Mesenchymal stem cell (in vitro differentiated cells and primary cell): ENCODE measurements around the gene TRPM8.

Experiments used
- DNase-seq: peaks from one replicate; pipeline ENCODE4 v3.0.0-alpha.2; 2013
- H2AFZ ChIP-seq: one replicate; pipeline ENCODE4 v1.6.1; 2013; ENCODE audit warnings: low read depth, mild to moderate bottlenecking, control low read depth, inconsistent platforms, low read length, moderate library complexity
- H2AK5ac ChIP-seq: 2 replicates; pipeline ENCODE4 v1.6.1; 2013; ENCODE audit warnings: low read length, moderate library complexity, mild to moderate bottlenecking, inconsistent platforms; ENCODE audit not compliant: severe bottlenecking
- H2BK120ac ChIP-seq: one replicate; pipeline ENCODE4 v1.6.1; 2013; ENCODE audit warnings: low read depth, mild to moderate bottlenecking, inconsistent platforms, low read length, moderate library complexity
- H2BK12ac ChIP-seq, 2 experiments: one replicate each; pipeline ENCODE4 v1.6.1; 2013; ENCODE audit warnings: inconsistent platforms in 2 of 2, low read length in 2 of 2, mild to moderate bottlenecking in 2 of 2, moderate library complexity in 2 of 2, control low read depth in 1 of 2
- H2BK15ac ChIP-seq: one replicate; pipeline ENCODE4 v1.6.1; 2013; ENCODE audit warnings: mild to moderate bottlenecking, low read depth, inconsistent platforms; ENCODE audit not compliant: poor library complexity, severe bottlenecking
- H2BK5ac ChIP-seq: 2 replicates; pipeline ENCODE4 v1.6.1; 2013; ENCODE audit warnings: low read depth, mild to moderate bottlenecking, low read length, control low read depth, inconsistent platforms; ENCODE audit not compliant: poor library complexity, severe bottlenecking
- H3K14ac ChIP-seq, 2 experiments: one replicate each; pipeline ENCODE4 v1.6.1; 2013; ENCODE audit warnings: inconsistent platforms in 2 of 2, low read length in 2 of 2, control low read depth in 1 of 2, mild to moderate bottlenecking in 1 of 2, moderate library complexity in 1 of 2
- H3K18ac ChIP-seq, 2 experiments: one replicate each; pipeline ENCODE4 v1.6.1; 2013; ENCODE audit warnings: inconsistent platforms in 2 of 2, low read length in 2 of 2, control low read depth in 1 of 2, low read depth in 1 of 2, mild to moderate bottlenecking in 1 of 2
- H3K23ac ChIP-seq, 2 experiments: one replicate each; pipeline ENCODE4 v1.6.1; 2013; ENCODE audit warnings: inconsistent platforms in 2 of 2, low read length in 2 of 2, mild to moderate bottlenecking in 2 of 2, moderate library complexity in 2 of 2, control low read depth in 1 of 2
- H3K27ac ChIP-seq: 2 replicates; pipeline ENCODE4 v1.5.1; 2013; ENCODE audit warnings: mild to moderate bottlenecking, moderate library complexity, low read length, control low read depth, inconsistent platforms; ENCODE audit not compliant: poor library complexity, severe bottlenecking
- H3K27me3 ChIP-seq, 2 experiments: 2 replicates each; pipeline versions ENCODE4 v1.6.1 to v1.7.0; 2013; ENCODE audit warnings: low read length in 2 of 2, mild to moderate bottlenecking in 2 of 2, moderate library complexity in 2 of 2, control low read depth in 1 of 2, inconsistent platforms in 1 of 2; ENCODE audit not compliant: control insufficient read depth in 1 of 2, insufficient read depth in 1 of 2
- H3K36me3 ChIP-seq, 2 experiments: 2 replicates each; pipeline versions ENCODE4 v1.6.1 to v1.7.0; 2013; ENCODE audit warnings: low read length in 2 of 2, control low read depth in 1 of 2, inconsistent platforms in 1 of 2, low read depth in 1 of 2, mild to moderate bottlenecking in 1 of 2; ENCODE audit not compliant: insufficient read depth in 2 of 2, control insufficient read depth in 1 of 2
- H3K4ac ChIP-seq, 2 experiments: one replicate each; pipeline ENCODE4 v1.6.1; 2013; ENCODE audit warnings: inconsistent platforms in 2 of 2, low read length in 2 of 2, mild to moderate bottlenecking in 2 of 2, moderate library complexity in 2 of 2, control low read depth in 1 of 2, low read depth in 1 of 2
- H3K4me1 ChIP-seq: 2 replicates; pipeline ENCODE4 v1.6.1; 2013; ENCODE audit warnings: low read depth, low read length, control low read depth; ENCODE audit not compliant: control insufficient read depth, insufficient read depth
- H3K4me2 ChIP-seq: 2 replicates; pipeline ENCODE4 v1.6.1; 2013; ENCODE audit warnings: low read length, mild to moderate bottlenecking, inconsistent platforms; ENCODE audit not compliant: poor library complexity, severe bottlenecking
- H3K4me3 ChIP-seq, 2 experiments: 2 replicates each; pipeline versions ENCODE4 v1.5.1 to v1.7.0; 2013; ENCODE audit warnings: low read length in 2 of 2, mild to moderate bottlenecking in 2 of 2, control low read depth in 1 of 2, low read depth in 1 of 2; ENCODE audit not compliant: insufficient read depth in 1 of 2
- H3K79me1 ChIP-seq: replicated peaks from 2 replicates; pipeline ENCODE4 v1.6.1; 2013; ENCODE audit warnings: mild to moderate bottlenecking, control low read depth, low read length, inconsistent platforms; ENCODE audit not compliant: poor library complexity, severe bottlenecking
- H3K9ac ChIP-seq: 2 replicates; pipeline ENCODE4 v1.7.0; 2013; ENCODE audit warnings: mild to moderate bottlenecking, low read length, moderate library complexity
- H3K9me3 ChIP-seq: 2 replicates; pipeline ENCODE4 v1.7.0; 2013; ENCODE audit warnings: mild to moderate bottlenecking, low read length; ENCODE audit not compliant: control insufficient read depth
- H4K8ac ChIP-seq: one replicate; pipeline ENCODE4 v1.6.1; 2013; ENCODE audit warnings: inconsistent platforms, mild to moderate bottlenecking, low read length, moderate library complexity
- H4K91ac ChIP-seq: one replicate; pipeline ENCODE4 v1.6.1; 2013; ENCODE audit warnings: mild to moderate bottlenecking, low read length, inconsistent platforms
- WGBS: methylation state at CpG from one replicate; pipeline ENCODE4 v1.1.7; 2013; ENCODE audit warnings: mixed read lengths; 5-methylcytosine and 5-hydroxymethylcytosine counted together

Gene TRPM8

DNA sequence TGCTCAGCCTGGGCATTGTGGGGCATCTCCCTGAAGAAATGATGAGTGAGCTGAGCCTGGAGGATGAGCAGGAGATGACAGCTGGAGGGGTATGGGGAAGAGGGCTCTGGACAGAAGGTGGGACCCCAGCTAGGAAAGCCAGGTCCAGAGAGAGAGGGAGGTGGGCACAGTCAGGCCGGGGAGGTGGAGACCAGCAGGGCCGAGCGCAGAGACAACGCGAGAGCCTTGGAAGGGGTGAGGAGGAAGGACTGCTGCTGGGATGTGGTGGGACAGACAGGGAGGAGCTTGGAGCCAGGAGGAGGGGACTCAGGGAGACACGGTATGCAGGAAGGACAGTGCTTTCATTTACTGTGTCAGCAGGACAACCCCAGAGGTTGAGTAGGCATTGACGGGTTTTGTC is 8.2 kb downstream of the TRPM8 start:
- no peaks in the 10 kb centered on the region for H3K9me3 ChIP-seq
- H3K36me3 ChIP-seq, result no peaks in the 10 kb centered on the region
- no peak overlapping the region for H2BK5ac ChIP-seq
- H3K14ac ChIP-seq, result no peak overlapping the region
- no peak overlapping the region for H4K8ac ChIP-seq
- no peak overlapping the region for H2AK5ac ChIP-seq
- WGBS, result 84% methylated on average over 7 of the region's 7 CpGs
- peaks cover 4% of the 10 kb centered on the region for H3K4me1 ChIP-seq
- H3K9ac ChIP-seq, result no peak overlapping the region
- H3K23ac ChIP-seq, result no peak overlapping the region
- no peaks in the 10 kb centered on the region for H3K79me1 ChIP-seq
- H3K4ac ChIP-seq, result no peak overlapping the region
- H3K4me2 ChIP-seq, result no peak overlapping the region
- H3K27me3 ChIP-seq, result peaks cover 40 to 49% of the 10 kb centered on the region in 2 experiments
- H3K27ac ChIP-seq, result no peak overlapping the region
- H2BK120ac ChIP-seq, result no peak overlapping the region
- no peak overlapping the region for H2BK12ac ChIP-seq
- H4K91ac ChIP-seq, result no peak overlapping the region
- H3K4me3 ChIP-seq, result no peak overlapping the region
- H2BK15ac ChIP-seq, result no peak overlapping the region
- no peak overlapping the region for H2AFZ ChIP-seq
- no peak for DNase-seq
- H3K18ac ChIP-seq, result no peak overlapping the region

DNA sequence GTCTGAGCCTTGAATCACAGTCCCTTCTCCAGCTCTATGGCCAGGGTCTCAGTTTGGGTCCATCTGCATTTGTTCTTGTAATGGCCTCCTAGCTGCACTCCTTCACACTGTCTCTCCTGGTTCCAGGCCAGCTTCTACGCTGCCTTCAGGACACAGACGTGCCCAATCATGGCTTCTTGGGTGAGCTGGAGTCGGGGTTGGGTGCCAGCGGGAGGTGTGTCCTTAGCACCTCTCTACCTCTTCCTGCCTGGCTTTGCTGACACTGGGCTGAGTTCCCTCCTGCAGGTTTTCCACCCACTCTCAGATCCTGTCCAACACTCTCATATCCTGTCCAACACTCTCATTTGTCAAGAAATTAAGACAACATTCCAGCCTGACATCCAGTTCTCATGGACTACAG is 9.6 kb downstream of the TRPM8 start:
- no peaks in the 10 kb centered on the region for H3K79me1 ChIP-seq
- 74% methylated on average over 4 of the region's 4 CpGs for WGBS
- no peak overlapping the region for H3K23ac ChIP-seq
- H3K14ac ChIP-seq, result no peak overlapping the region
- H3K4me1 ChIP-seq, result peaks cover 4% of the 10 kb centered on the region
- no peak overlapping the region for H2BK5ac ChIP-seq
- no peaks in the 10 kb centered on the region for H3K9me3 ChIP-seq
- H3K4me3 ChIP-seq, result no peak overlapping the region
- no peak overlapping the region for H2BK15ac ChIP-seq
- H2AFZ ChIP-seq, result no peak overlapping the region
- no peak overlapping the region for H4K91ac ChIP-seq
- H3K4me2 ChIP-seq, result no peak overlapping the region
- H2BK120ac ChIP-seq, result no peak overlapping the region
- H3K36me3 ChIP-seq, result no peaks in the 10 kb centered on the region
- H2AK5ac ChIP-seq, result no peak overlapping the region
- no peak overlapping the region for H3K9ac ChIP-seq
- no peak overlapping the region for H3K27ac ChIP-seq
- H3K27me3 ChIP-seq, result peaks cover 40 to 60% of the 10 kb centered on the region in 2 experiments
- H3K18ac ChIP-seq, result no peak overlapping the region
- no peak overlapping the region for H2BK12ac ChIP-seq
- H4K8ac ChIP-seq, result no peak overlapping the region
- no peak for DNase-seq
- no peak overlapping the region for H3K4ac ChIP-seq

DNA sequence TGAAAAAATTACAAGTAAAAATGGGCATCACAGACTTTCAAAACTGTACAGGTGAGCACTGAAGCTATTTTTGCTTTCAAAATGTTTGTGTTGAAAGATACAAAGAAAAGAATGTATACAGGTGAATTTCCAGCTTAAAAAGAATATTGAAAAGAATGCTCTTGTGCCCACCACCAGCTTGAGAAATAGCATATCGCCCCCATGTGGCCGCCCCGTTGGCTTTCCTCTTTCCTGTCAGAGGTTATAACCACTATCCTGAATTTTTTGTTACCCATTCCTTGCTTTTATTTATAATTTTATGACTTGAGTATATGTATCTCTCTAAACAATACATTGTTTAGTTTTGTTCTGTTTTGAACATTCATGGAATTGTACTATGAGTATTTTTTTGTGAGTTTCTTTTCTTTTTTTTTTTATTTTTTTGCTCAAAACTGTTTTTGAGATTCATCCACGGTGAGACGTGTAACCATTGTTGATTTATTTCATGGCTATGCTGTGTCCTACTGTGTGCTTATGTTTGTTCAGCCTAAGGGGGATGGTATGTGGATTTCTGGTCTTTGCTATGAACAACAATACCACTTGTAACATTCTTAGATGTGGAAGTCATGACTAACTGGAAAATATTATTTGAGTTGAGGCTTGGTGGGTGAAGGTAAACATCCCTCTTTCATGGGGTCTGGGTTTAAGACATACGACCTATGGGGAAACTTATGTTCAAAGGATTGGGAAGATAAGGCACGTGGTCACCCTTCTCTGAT is 11.6 kb downstream of the TRPM8 start:
- Histone ChIP-seq H3K36me3 (no peaks in the 10 kb centered on the region), H3K27ac (no peak overlapping the region), H3K14ac (no peak overlapping the region), H2BK15ac (no peak overlapping the region), H3K27me3 (peaks cover 46 to 70% of the 10 kb centered on the region in 2 experiments), H3K79me1 (no peaks in the 10 kb centered on the region), H3K9ac (no peak overlapping the region), H4K8ac (no peak overlapping the region), H3K18ac (no peak overlapping the region), H3K4me3 (no peak overlapping the region), H2BK5ac (no peak overlapping the region), H2AFZ (no peak overlapping the region), H4K91ac (no peak overlapping the region), H2BK120ac (no peak overlapping the region), H3K4ac (no peak overlapping the region), H3K4me1 (peaks cover 4% of the 10 kb centered on the region), H3K4me2 (no peak overlapping the region), H2AK5ac (no peak overlapping the region), H3K23ac (no peak overlapping the region), H2BK12ac (no peak overlapping the region), H3K9me3 (no peaks in the 10 kb centered on the region)
- DNase-seq, result peak; percentile 4
- 28% methylated on average over 7 of the region's 7 CpGs for WGBS

DNA sequence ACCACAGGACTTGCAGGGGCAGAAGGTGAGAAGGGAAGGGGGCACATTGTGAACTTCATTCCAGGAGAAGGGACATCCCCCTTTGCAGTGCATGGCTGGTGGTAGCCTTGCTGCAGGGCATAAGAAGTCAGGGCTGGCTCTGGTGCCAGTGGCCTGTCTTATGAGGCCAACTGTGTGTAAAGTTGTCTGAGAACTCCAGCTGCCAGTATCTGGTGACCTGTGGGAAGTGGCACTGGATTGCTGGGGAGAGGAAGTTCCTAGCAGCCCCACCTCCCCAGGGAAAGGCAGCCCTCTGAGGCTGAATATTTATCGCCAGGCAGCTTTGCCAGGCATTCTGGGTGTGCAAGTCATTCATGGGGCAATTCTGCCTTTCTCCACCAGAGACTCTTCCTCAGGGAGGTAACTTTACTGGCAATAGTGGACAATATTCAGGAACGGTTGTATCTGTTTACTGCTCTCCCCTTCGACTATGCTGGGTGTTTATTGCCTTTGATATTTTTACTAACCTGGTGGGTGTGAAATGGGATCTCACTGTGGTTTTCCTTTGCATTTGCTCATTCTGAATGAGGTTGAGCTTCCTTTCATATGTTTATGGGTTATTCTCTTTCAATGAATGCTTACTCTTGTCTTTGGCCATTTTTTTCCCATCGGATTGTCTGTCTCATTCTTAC is 12.3 kb downstream of the TRPM8 start:
- no peak overlapping the region for H3K4me2 ChIP-seq
- no peak overlapping the region for H2AK5ac ChIP-seq
- no peaks in the 10 kb centered on the region for H3K9me3 ChIP-seq
- no peaks in the 10 kb centered on the region for H3K79me1 ChIP-seq
- no peaks in the 10 kb centered on the region for H3K36me3 ChIP-seq
- no peak overlapping the region for H3K4ac ChIP-seq
- no peak overlapping the region for H2BK15ac ChIP-seq
- H3K27ac ChIP-seq, result no peak overlapping the region
- H3K4me1 ChIP-seq, result peaks cover 4% of the 10 kb centered on the region
- H4K8ac ChIP-seq, result no peak overlapping the region
- H3K9ac ChIP-seq, result no peak overlapping the region
- H2AFZ ChIP-seq, result no peak overlapping the region
- H2BK12ac ChIP-seq, result no peak overlapping the region
- H2BK5ac ChIP-seq, result no peak overlapping the region
- no peak for DNase-seq
- H3K27me3 ChIP-seq, result peaks cover 40 to 67% of the 10 kb centered on the region in 2 experiments
- no peak overlapping the region for H3K4me3 ChIP-seq
- H3K18ac ChIP-seq, result no peak overlapping the region
- no peak overlapping the region for H3K23ac ChIP-seq
- no peak overlapping the region for H4K91ac ChIP-seq
- WGBS, result 32% methylated on average over 3 of the region's 4 CpGs
- H3K14ac ChIP-seq, result no peak overlapping the region
- no peak overlapping the region for H2BK120ac ChIP-seq
